Activated naive CD4-positive, alpha-beta T cell treated with anti-CD3 and anti-CD28 coated beads, Interleukin-2, amount 50 U/mL, for 16 hours (primary cell): ENCODE measurements around the gene LIPI.
"Not testable (repeated sequence)": the region's sequence is repeated elsewhere in the genome, so short reads cannot be mapped to it uniquely, and the experiment has no call there.

Experiments used
- DNase-seq: peaks from one replicate; pipeline ENCODE4 v3.0.0-alpha.2; 2020

The LIPI gene

DNA sequence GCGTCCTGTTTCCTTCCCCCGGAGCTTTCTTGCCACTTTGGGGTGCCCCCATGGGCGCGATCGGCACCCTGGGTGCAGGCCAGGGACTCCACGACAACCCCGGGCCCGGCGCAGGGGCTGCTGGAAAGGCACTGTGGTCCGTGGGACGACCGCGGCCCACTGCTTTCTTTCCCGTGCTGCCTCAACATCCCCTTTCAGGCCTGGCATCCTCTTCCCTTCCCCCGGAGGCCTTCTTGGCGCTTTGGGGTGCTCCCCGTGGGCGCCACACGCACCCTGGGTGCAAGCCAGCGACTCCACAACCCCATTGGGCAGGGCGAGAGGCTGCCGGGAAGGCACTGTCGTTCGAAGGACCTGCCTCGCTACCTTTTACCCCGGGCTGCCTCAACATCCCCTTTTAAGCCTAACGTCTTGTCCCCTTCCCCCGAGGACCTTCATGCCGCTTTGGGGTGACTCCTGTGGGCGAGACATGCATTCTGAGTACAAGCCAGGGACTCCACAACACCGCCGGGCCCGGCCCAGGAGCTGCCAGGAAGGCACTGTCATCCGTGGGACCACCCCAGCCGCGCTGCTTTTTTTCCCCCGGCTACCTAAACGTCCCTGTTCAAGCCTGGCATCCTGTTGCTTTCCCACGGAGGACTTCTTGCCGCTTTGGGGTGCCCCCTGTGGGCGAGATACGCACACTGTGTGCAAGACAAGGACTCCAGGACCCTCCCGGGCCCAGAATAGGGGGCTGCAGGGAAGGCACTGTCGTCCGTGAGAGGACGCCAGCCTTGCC is 137.8 kb downstream of the LIPI start:
- no peak for DNase-seq

DNA sequence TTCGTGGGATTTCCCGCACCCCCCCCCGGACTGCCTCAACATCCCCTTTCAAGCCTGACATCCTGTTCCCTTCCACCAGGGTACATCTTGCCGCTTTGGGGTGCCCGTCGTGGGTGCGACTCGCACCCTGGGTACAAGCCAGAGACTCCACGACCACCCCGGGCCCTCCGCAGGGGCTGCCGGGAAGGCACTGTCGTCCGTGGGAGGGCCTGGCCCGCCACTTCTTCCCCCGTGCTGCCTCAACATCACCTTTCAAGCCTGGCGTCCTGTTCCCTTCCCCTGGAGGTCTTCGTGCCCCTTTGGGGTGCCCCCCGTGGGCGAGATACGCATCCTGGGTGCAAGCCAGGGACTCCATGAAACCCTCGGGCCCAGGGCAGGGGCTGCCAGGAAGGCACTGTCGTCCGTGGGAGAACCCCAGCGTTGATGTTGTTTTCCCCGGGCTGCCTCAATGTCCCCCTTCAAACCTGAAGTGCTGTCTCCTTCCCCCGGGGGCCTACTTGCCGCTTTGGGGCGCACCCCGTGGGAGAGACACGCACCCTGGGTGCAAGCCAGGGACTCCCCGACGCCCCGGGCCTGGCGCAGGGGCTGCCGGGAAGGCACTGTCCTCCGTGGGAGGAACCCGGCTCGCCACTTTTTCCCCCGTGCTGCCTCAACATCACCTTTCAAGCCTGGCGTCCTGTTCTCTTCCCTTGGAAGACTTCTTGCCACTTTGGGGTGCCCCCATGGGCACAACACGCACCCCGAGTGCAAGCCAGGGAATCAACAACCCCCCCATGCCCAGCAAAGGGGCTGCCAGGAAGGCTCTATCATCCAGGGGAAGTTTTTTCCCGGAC is 138.6 kb downstream of the LIPI start:
- DNase-seq = no peak

- DNase-seq = no peak
Observed at GRCh38 chr21:14070968-14071367, 139.8 kb downstream of the LIPI start.

DNA sequence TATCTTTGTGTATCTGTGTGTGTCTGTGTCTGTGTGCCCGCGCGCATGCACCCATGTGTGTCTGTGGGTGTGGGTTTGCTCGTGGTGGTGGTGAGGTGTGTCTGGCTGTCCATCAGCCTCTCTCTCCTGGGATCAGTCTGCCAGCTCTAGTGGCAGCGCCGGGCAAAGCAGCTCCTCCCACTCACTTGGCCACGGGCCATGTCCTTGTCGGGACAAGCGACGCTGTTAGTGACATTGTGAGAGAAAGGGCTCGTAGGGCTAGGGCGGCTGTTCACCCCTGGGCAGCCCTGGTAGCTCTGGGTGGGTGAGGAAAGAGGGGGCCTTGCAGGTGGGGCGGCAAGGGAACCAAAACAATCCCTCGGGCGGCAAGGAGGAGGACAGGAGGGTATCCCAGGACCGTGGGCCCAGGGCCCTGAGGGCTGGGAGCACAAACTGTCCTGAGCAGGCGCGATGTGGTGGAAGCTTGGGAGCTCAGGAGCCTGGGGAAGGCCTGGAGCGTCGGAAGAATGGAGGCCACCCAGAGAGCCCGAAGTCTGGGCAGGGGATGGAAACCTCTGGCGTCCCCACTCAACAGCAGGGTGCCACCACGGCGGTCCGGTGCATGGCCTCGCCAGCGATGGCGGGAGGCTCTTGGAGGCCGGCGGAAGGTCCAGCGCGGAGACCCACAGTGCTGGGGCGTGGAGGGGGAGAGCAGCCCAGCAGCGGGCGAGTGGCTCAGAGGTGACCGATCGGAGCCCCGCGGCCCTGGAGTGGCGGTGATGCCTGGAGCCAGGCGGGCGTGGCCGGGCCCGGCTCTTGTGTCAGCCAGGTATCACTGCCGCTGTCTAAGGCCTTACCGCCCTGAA is 140.5 kb downstream of the LIPI start:
- DNase-seq = no peak

- no peak for DNase-seq
Observed at GRCh38 chr21:14064296-14064645, 146.5 kb downstream of the LIPI start.

DNA sequence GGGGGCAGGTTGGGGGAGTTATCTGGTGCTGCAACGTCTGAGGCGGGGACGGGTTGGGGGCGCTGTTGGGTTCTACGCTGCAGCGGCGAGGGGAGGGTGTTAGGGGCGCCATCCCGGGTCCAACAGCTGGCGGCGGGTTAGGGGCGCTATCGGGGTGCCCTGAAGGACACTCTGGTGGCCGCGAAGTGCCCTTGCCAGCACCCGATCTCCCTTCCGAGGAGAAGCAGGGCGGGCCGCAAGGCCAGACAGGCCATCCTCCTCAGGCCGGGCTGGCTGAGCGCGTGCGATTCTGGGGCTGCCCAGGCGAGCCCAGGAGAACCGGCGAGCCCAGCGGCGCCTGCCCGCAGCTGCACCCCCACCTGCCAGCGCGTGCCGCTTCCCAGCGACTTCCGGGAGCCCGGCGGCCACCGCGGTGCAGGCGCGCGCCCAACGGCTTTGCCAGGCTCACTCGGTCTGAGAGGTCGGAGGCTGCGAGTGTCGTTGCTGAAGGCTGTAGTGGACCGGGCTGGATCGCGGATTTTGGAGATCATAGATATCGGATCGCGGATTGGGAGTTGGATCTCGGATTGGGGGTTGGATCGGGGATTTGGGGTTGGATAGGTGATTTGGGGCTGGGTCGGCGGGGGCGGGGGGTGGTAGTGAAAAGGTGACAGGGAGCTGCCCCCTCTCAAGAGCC is 147.0 kb downstream of the LIPI start:
- not testable (repeated sequence) for DNase-seq

- DNase-seq = not testable (repeated sequence)
Observed at GRCh38 chr21:14062684-14063083, 148.1 kb downstream of the LIPI start.

DNA sequence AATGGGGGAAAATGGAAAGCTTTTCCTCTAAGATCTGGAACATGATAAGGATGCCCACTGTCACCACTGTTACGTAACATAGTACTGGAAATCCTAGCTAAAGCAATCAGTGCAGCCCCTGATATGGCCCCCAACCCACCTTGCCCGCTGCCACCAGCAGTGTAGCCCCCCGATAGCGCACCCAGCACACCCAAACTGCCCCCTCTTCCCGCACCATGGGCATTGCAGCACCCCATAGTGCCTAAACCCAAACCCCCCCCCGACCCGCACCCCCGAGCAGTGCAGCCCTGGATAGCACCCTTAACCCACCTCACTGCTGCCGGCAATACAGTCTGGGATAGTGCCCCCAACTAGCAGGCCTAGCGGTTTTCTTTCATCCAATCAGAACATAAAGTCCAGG is 148.9 kb downstream of the LIPI start:
- DNase-seq = not testable (repeated sequence)

DNA sequence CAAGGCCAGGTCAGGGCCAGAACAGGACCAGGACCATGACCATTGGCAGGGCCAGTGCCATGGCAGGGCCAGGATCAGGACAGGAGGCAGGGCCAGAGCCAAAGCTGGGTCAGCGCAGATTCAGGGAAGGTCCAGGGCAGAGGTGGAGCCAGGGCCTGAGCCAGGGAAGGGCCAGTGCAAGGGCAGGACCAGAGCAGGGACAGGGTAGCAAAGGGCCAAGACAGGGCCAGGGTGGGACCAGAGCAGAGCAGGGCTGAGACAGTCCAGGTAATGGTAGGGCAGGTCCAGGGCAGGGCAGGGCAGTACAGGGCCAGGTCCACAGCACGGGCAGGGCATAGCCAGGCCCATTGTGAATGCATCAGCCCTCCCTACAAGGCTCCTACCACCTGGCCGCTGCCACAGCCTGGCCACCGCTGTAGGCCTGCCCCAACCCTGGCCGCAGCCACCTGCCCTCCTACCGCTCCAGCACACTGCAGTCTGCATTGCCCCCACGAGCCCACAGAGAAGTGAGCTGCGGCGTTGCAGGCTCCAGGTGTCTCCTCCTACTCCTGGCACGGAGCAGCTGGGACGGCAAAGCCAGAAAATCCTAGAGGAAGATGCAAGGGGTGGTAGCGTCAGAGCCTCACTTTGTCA is 151.6 kb downstream of the LIPI start:
- not testable (repeated sequence) for DNase-seq
